GM19324 (cell line): ENCODE measurements around the gene RXFP4.

Experiments
- ATAC-seq: cut with Tn5 transposase; IDR thresholded peaks from one replicate; pipeline ENCODE4 v1.9.1; 2021; ENCODE audit warnings: mild to moderate bottlenecking, moderate library complexity; ENCODE audit not compliant: unreplicated experiment, low FRiP score

RXFP4 gene

GRCh38 chr1:155954645-155955044, 13.2 kb downstream of the RXFP4 start:
- no peak for ATAC-seq

- ATAC-seq, result no peak
These were observed 16.0 kb downstream of the RXFP4 start for GRCh38 chr1:155957411-155957915.

DNA sequence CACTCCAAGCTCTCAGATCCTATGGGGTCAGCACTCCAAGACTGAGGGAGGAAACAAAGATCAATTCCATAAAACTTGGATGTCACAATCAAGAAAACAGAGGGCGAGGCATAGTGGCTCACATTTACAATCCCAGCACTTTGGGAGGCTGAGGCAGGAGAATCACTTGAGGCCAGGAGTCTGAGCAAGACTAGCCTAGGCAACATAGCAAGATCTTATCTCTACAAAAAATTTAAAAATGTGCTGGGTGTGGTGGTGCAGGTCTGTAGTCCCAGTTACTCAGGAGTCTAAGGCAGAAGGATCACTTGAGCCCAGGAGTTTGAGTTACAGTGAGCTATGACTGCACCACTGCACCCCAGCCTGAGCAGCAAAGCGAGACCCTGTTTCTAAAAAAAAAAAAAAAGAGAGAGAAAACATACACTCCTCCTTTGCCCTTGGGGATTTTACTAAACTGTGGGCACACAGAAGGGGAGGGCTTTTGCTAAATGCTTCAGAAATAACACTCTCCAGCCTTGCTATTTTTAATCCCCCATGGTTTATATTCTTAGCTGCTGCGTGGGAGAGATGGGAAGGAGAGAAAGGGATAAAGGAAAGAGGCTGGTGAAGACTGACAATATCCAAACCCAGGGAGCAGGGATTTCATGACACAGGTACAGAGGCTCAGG, 18.8 kb downstream of the RXFP4 start:
- no peak for ATAC-seq

GRCh38 chr1:155961937-155962336, 20.5 kb downstream of the RXFP4 start:
- no peak for ATAC-seq

DNA sequence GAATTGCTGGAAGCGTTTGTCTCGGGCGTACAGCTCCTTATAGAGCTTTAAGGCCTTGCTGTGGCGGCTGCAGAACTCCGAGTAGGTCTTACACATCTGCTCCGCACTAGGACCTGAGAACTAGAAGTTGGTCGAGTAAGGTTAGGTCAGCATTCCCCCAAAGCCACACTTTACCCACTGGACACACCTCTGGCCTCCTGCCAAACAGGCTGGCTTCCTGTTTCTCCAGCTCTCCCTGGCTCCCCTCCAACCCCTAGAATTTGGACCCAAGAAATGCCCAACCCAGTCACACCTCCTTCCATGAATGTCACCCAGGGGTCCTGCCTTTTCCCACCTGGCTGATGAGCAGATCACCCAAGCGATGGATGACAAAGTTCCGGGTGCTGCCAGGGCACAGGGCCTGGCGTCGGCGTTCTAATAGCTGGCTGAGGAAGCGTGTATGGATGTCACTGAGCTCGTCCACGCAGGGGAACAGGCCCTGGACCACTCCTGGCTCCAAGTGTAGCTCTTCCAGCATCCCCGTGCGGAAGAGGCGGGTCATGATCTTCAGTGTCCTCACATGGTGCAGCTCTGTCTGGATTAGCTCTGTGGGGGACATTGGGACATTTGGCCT, 21.3 kb downstream of the RXFP4 start:
- no peak for ATAC-seq

DNA sequence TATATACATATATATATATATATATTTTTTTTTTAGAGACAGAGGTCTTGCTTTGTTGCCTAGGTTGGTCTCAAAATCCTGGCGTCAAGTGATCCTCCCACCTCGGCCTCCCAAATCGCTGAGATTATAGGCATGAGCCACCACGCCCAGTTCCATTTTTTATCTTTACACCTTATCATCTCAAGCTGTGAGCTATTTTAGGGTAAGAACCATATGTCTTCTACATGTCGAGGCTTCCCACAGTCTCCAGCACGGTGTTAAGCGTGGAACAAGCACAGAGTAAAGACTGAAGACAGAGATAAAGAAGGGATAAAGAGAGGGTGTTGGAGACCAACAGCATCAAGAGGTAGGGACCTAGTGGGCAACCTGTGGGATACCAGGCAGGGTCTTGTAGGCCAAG, 22.8 kb downstream of the RXFP4 start:
- no peak for ATAC-seq

DNA sequence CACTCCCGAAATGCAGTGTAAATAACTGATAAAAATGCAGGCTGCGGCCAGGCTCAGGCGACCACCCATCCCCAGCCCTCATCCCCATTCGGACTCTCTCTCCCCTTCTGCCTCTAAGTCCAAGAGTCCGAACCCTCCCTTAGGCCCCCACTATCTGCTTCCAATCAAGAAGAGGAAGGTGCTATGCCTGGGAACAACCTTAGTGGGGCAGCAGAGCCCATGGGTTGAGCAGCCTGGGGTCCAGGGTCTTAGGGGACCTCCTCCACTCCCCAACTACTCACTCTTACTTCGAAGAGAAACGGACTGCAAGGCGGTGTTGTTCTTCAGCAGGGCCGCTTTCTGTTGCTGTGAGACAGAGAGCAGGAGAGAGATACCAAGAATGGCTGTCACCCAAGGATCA, 24.7 kb downstream of the RXFP4 start:
- no peak for ATAC-seq

DNA sequence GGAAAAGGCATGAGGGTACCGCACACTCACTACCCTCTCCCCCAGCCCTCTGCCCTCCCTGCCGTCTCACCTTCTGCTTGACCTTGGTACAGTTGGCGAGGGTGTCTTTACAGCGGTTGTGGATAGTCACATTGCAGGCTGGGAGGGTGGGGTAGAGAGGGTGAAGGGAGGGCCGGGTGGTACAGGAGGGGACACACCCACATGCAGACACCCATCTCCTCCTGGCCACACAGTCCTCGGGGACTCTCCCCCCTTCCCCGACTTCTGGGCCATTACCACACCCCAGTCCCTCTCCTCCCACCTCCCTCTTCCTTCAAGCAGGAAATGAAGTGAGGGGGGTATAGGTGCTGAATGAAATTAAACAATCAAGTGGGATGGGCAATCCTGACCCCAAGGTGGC, 25.3 kb downstream of the RXFP4 start:
- no peak for ATAC-seq

GRCh38 chr1:155967341-155968050, 26.1 kb downstream of the RXFP4 start:
- ATAC-seq, result no peak

- no peak for ATAC-seq
These were observed 26.6 kb downstream of the RXFP4 start for GRCh38 chr1:155968051-155968400.

DNA sequence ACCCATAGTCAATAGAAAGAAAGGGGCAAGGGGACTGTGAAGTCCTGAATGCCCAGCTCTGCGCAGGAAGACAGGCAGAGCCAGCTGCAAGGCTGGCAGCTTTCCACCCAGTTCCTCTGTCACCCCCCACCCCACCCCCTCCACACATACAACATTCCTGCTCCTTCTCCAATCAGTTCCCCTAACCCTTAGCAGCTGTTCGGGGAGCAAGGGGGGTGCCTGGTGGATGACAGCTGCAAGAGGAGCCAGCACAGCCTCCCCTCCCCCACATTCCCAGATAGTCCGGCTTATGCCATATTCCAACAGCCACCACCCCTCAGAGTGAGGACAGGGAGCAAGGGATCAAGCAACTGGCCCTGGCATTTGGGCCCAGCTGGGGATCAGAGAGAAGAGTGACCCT, 27.2 kb downstream of the RXFP4 start:
- ATAC-seq, result no peak

GRCh38 chr1:155969377-155969791, 27.9 kb downstream of the RXFP4 start:
- ATAC-seq, result no peak

GRCh38 chr1:155970531-155971167, 29.2 kb downstream of the RXFP4 start:
- no peak for ATAC-seq

GRCh38 chr1:155971910-155972809, 30.7 kb downstream of the RXFP4 start:
- no peak for ATAC-seq

DNA sequence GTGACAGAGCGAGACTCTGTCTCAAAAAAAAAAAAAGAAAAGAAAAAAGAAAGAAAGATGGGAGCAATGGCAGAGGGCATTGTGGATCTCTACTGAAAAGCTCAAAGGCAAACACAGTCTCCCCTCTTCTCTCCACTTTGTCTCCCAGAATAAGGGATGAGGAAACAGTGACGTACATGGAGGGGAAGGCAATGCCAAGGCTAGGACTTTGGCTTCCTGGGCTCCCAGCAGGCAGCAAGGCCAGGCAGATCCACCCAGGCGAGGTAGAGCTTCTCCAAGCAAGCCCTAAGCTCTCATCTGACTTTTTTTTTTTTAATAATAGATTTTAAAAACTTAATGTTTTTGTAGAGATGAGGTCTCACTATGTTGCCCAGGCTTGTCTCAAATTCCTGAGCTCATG, 32.3 kb downstream of the RXFP4 start:
- ATAC-seq, result no peak

DNA sequence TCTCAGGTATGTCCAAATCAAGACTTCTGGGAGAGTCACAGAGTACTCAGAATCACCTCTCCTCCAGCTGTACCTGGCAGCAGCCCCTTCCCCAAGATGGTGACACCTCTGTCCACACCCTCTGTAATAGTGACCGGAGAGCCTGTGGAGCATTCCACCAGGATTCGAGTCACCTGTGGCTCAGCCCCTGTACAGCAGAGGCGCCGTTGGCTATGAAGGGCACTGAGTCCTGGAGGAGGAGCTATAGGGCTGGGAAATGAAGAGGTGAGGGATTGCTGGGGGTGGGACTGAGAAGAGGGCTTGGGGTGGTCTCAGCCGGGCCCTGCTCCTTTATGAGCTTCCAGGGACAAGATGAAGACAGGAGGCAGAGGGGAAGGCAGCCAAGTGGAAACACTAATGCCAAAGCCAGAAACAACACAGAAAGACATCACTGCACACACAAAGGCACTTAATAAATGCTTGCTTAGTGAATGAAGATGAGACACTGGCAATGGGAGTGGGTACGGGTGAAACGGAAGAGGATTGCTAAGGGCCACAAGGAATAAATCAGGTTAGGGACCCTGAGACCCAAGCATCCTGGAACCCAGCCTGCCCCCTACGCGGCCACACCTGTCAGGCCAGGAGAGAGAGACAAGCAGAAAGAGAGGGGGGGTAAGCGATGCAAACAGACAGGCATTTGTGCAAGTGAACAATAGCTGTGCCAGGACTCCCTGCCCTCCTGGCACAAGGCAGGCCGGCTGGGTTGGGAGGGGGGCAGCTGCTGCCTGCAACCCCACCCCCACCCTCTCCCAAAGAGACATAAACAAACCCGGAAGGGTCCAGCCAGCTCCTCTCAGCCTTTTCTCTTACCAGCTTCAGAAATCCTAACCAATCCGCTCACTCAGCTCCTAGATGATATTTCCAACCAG, 33.0 kb downstream of the RXFP4 start:
- no peak for ATAC-seq

DNA sequence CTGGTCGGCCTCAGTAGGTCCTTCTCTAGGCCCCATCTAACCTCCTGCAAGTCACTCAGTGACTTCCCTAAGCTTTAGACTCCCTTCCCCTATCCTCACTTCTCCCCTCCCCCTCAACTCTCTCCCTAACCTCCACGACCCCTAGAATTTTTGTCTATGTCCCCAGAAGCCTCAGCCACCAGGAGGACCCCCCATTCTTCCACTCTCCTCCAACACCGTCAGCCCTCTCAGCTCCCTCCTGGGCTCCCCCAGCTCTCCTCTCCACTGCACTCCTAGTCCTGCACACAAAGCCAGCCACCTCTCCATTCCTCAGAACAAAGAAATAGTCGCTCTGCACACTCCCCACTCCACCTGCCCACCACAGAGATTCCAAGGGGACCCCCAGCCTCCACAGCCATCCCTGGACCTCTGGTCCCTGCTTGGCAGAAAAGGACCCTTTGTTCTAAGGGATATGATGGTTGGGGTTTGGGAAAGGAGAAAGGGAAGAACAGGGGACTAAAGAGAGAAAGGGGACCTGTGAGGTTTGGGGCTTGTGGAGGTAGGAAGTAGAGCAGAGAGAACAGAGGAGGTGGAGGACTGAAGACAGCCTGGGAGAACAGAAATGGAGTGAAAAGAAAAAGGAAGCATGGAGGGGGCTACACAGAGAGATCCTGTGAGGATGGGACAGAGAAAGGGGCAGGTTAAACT, 34.1 kb downstream of the RXFP4 start:
- no peak for ATAC-seq

GRCh38 chr1:155976062-155976912, 34.8 kb downstream of the RXFP4 start:
- no peak for ATAC-seq
